HCT116 (cell line): ENCODE results near the gene TGM2. TPM values are rescaled to one million over a fixed set of nuclear protein-coding genes. Genes with fewer than 3 reads are reported as not detected.

Experiments
- ATAC-seq: fragments of 200-7000 bp; cut with Tn5 transposase; 2 replicates; pipeline ENCODE4 v1.9.1; 2020; ENCODE audit warnings: mild to moderate bottlenecking, moderate library complexity
- BruUV-seq: library from RNA; stranded (reverse); fragments of 400-500 nt; replicated peaks from 2 replicates; lab custom pipeline; 2021; lab: Mats Ljungman, UMichigan
- CTCF ChIA-PET: fragments of 300-600 bp; sonication (Branson Sonifier 250); formaldehyde crosslinking; loops from one replicate; lab custom pipeline; 2021; ENCODE audit warnings: antibody characterized with exemption; lab: Charles Lee
- POLR2A ChIA-PET: fragments of 300-600, 350-600 bp; sonication (Branson Sonifier 250); formaldehyde crosslinking; loops from one replicate; lab custom pipeline; 2021; ENCODE audit warnings: antibody characterized with exemption; lab: Charles Lee
- RAD21 ChIA-PET, 2 experiments: fragments of 300-600 bp; sonication (Branson Sonifier 250); formaldehyde crosslinking; loops; one replicate each; lab custom pipeline; 2023; ENCODE audit warnings: low total read pairs in 2 of 2; ENCODE audit not compliant: uncharacterized antibody in 2 of 2, unreplicated experiment in 2 of 2, low non-redundant PET in 1 of 2; lab: Charles Lee
- DNase-seq: peaks from one replicate; pipeline ENCODE4 v3.0.0-alpha.2; 2010; ENCODE audit warnings: low read depth, low spot score
- H2AFZ ChIP-seq: fragments of 200-600 bp; shearing (Covaris generic), sonication (generic); 2 replicates; pipeline ENCODE4 v1.6.1; 2017; ENCODE audit warnings: low read depth, mixed run types, mixed read lengths, antibody characterized with exemption, low read length; ENCODE audit not compliant: poor library complexity, severe bottlenecking
- H3K27ac ChIP-seq: 2 replicates; pipeline ENCODE4 v1.5.1; 2012; ENCODE audit warnings: low read depth, low read length
- H3K27me3 ChIP-seq: fragments of 200-600 bp; sonication (generic); 2 replicates; pipeline ENCODE4 v1.6.1; 2016; ENCODE audit warnings: mixed run types, low read length, mixed read lengths; ENCODE audit not compliant: insufficient read depth
- H3K36me3 ChIP-seq, 2 experiments: fragments of 200-500 bp in 1 of 2; fragments of 200-600 bp in 1 of 2; sonication (Bioruptor generic) in 1 of 2; sonication (generic) in 1 of 2; 2 replicates each; pipeline versions ENCODE4 v1.5.1 to v1.6.1; 2014 to 2016; ENCODE audit warnings: low read length in 2 of 2, inconsistent platforms in 1 of 2, mixed read lengths in 1 of 2, mixed run types in 1 of 2; ENCODE audit not compliant: insufficient read depth in 2 of 2, control insufficient read depth in 1 of 2
- H3K4me1 ChIP-seq, 2 experiments: fragments of 200-600 bp in 1 of 2; sonication (generic) in 1 of 2; 2 replicates each; pipeline versions ENCODE4 v1.5.1 to v1.6.1; 2012 to 2017; ENCODE audit warnings: low read length in 2 of 2, inconsistent platforms in 1 of 2, mild to moderate bottlenecking in 1 of 2, mixed read lengths in 1 of 2, mixed run types in 1 of 2, moderate library complexity in 1 of 2; ENCODE audit not compliant: insufficient read depth in 2 of 2, control insufficient read depth in 1 of 2
- H3K4me2 ChIP-seq: fragments of 200-600 bp; sonication (generic); 2 replicates; pipeline ENCODE4 v1.6.1; 2017; ENCODE audit warnings: mixed run types, low read length, mixed read lengths
- H3K4me3 ChIP-seq, 2 experiments: fragments of 200-600 bp in 1 of 2; sonication (generic) in 1 of 2; replicated peaks in 1 of 2; 2 replicates each; pipeline ENCODE4 v1.5.1; 2011 to 2016; ENCODE audit warnings: low read length in 2 of 2, control low read depth in 1 of 2, low read depth in 1 of 2, mild to moderate bottlenecking in 1 of 2, mixed read lengths in 1 of 2, mixed run types in 1 of 2
- H3K79me2 ChIP-seq: fragments of 200-600 bp; sonication (generic); 2 replicates; pipeline ENCODE4 v1.6.1; 2017; ENCODE audit warnings: mild to moderate bottlenecking, mixed run types, low read length, moderate library complexity, mixed read lengths; ENCODE audit not compliant: insufficient read depth
- H3K9ac ChIP-seq: fragments of 200-600 bp; sonication (generic); 2 replicates; pipeline ENCODE4 v1.6.1; 2016; ENCODE audit warnings: low read length, mixed read lengths
- H3K9me2 ChIP-seq: fragments of 200-600 bp; sonication (generic), shearing (Covaris generic); 2 replicates; pipeline ENCODE4 v1.6.1; 2017; ENCODE audit warnings: mixed run types, mild to moderate bottlenecking, moderate library complexity; ENCODE audit not compliant: insufficient read depth
- H3K9me3 ChIP-seq, 2 experiments: fragments of 200-500 bp in 1 of 2; fragments of 200-600 bp in 1 of 2; sonication (Bioruptor generic) in 1 of 2; sonication (generic) in 1 of 2; 2 replicates each; pipeline ENCODE4 v1.6.1; 2014 to 2017; ENCODE audit warnings: low read length in 2 of 2, mixed read lengths in 2 of 2, inconsistent platforms in 1 of 2, low read depth in 1 of 2, mild to moderate bottlenecking in 1 of 2, mixed run types in 1 of 2, moderate library complexity in 1 of 2; ENCODE audit not compliant: control insufficient read depth in 1 of 2, insufficient read depth in 1 of 2
- H4K20me1 ChIP-seq: fragments of 200-600 bp; sonication (generic), shearing (Covaris generic); 2 replicates; pipeline ENCODE4 v1.6.1; 2017; ENCODE audit warnings: mixed run types, mild to moderate bottlenecking, moderate library complexity; ENCODE audit not compliant: insufficient read depth
- CBX3 ChIP-seq: IDR thresholded peaks from 2 replicates; pipeline ENCODE4 v1.6.1; 2012; ENCODE audit warnings: low read depth
- CTCF ChIP-seq, 3 experiments: fragments of 200-600 bp in 1 of 3; sonication (generic) in 1 of 3; IDR thresholded peaks in 2 of 3; conservative IDR thresholded peaks in 1 of 3; 2 replicates each; pipeline ENCODE4 v1.5.1; 2012 to 2017; ENCODE audit warnings: low read depth in 2 of 3, low read length in 2 of 3, antibody characterized with exemption in 1 of 3, borderline replicate concordance in 1 of 3, control low read depth in 1 of 3, mild to moderate bottlenecking in 1 of 3, mixed read lengths in 1 of 3, mixed run types in 1 of 3, moderate library complexity in 1 of 3; ENCODE audit not compliant: insufficient read depth in 1 of 3
- EZH2 ChIP-seq: fragments of 200-600 bp; sonication (generic); IDR thresholded peaks from 2 replicates; pipeline ENCODE4 v1.6.1; 2017; ENCODE audit warnings: antibody characterized with exemption, mixed run types
- FOSL1 ChIP-seq: IDR thresholded peaks from 2 replicates; pipeline ENCODE4 v1.6.1; 2012; ENCODE audit warnings: low read depth
- POLR2A ChIP-seq: IDR thresholded peaks from 2 replicates; pipeline ENCODE4 v1.7.0; 2011; ENCODE audit warnings: borderline replicate concordance; ENCODE audit not compliant: insufficient read depth, insufficient read length; ENCODE audit errors: extremely low read depth
- SIN3A ChIP-seq: IDR thresholded peaks from 2 replicates; pipeline ENCODE4 v1.6.1; 2012; ENCODE audit warnings: low read depth
- TCF7L2 ChIP-seq: IDR thresholded peaks from 2 replicates; pipeline ENCODE4 v1.7.0; 2011; ENCODE audit warnings: borderline replicate concordance, inconsistent platforms; ENCODE audit not compliant: insufficient read depth, insufficient read length; ENCODE audit errors: extremely low read depth
- ZBTB33 ChIP-seq: IDR thresholded peaks from 2 replicates; pipeline ENCODE4 v1.6.1; 2011; ENCODE audit warnings: mild to moderate bottlenecking, low read length, moderate library complexity; ENCODE audit not compliant: insufficient replicate concordance; ENCODE audit errors: extremely low read depth
- ZNF274 ChIP-seq: fragments of 200-500 bp; sonication (Bioruptor generic); IDR thresholded peaks from 2 replicates; pipeline ENCODE4 v1.6.1; 2014; ENCODE audit warnings: mild to moderate bottlenecking, low read depth, low read length, inconsistent platforms
- intact Hi-C: fragments of 100-400 bp; cut with micrococcal nuclease; formaldehyde crosslinking; loops from 2 replicates; pipeline ENCODE4 v1.10.0; 2022
- total RNA-seq: library from RNA; stranded (reverse); gene quantifications from one replicate; pipeline ENCODE4 v1.2.1, GENCODE V29; 2021; ENCODE audit not compliant: unreplicated experiment

The TGM2 gene
- total RNA-seq, 1 experiment from 2014 or later: 6.1 TPM

GRCh38 chr20:38144974-38145728, 19.9 kb downstream of the TGM2 start (continued):
- TF ChIP-seq CBX3 (no peak), FOSL1 (no peak), SIN3A (no peak)
- TF ChIP-seq, all 23 proteins: peak for 0

- DNase-seq: no peak
- no peaks in the 10 kb centered on the region for H3K9me2 ChIP-seq
- POLR2A ChIA-PET: no interaction called here
- ATAC-seq: peak; percentile 23; the same call in 1 of the 2 replicates
- CTCF ChIA-PET: no interaction called here
- TF ChIP-seq CTCF (IDR thresholded peaks at IDR 0.05 in 2 of 3, conservative IDR thresholded peaks at IDR 0.05 in 1 of 3; ENCODE audit: borderline replicate concordance in 1 of 3, insufficient read depth in 1 of 3, low read depth in 2 of 3, low read length in 2 of 3): no peak
- no peak for TF ChIP-seq TCF7L2
- no peak for TF ChIP-seq EZH2
- TF ChIP-seq ZBTB33: no peak
- TF ChIP-seq ZNF274: no peak
- no peak for TF ChIP-seq POLR2A
- no peak overlapping the region for H2AFZ ChIP-seq
- peaks cover 25 to 32% of the 10 kb centered on the region in 2 experiments for H3K4me1 ChIP-seq
- H3K27me3 ChIP-seq: no peaks in the 10 kb centered on the region
- H3K9ac ChIP-seq: no peak overlapping the region
- RAD21 ChIA-PET: no interaction called here
- no TSS peak for BruUV-seq
- no peaks in the 10 kb centered on the region for H3K79me2 ChIP-seq
- no peaks in the 10 kb centered on the region for H4K20me1 ChIP-seq
- no peaks in the 10 kb centered on the region for H3K9me3 ChIP-seq
- intact Hi-C loops: no loop called here
- no peak overlapping the region; the same call in 1 of the 2 replicates for H3K27ac ChIP-seq
- no peaks in the 10 kb centered on the region for H3K36me3 ChIP-seq
- no peak overlapping the region for H3K4me3 ChIP-seq
- H3K4me2 ChIP-seq: peak overlapping the region; percentile 65
These were observed 20.5 kb downstream of the TGM2 start for GRCh38 chr20:38144598-38144973.
